ENCODE measurements around the gene RAB5IF.
"Not testable (repeated sequence)": the region's sequence is repeated elsewhere in the genome, so short reads cannot be mapped to it uniquely, and the experiment has no call there.

DNA sequence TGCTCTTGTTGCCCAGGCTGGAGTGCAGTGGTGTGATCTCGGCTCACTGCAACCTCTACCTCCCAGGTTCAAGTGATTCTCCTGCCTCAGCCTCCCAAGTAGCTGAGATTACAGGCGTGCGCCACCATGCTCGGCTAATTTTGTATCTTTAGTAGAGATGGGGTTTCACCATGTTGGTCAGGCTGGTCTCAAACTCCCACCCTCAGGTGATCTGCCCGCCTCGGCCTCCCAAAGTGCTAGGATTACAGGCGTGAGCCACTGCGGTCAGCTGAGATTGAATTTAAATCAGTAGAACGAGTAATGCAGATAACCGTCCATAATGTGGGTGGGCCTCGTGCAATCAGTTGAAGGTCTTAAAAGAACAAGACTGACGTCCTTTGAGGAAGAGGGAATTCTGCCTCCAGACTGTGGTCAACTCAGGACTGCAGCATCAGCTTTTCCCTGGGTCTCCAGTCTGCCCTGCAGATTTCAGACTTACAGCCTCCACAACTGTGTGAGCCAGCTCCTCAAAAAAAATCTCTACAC, 33.4 kb downstream of the RAB5IF start:
- not testable (repeated sequence) for TF ChIP-seq NFE2L1 (tag; IDR thresholded peaks at IDR 0.05; ENCODE audit: borderline replicate concordance, low read depth); EP300 (IDR thresholded peaks at IDR 0.05; ENCODE audit: low read length); ZC3H4 (CRISPR knock-in tag; IDR thresholded peaks at IDR 0.05; ENCODE audit: borderline replicate concordance); E2F4 (CRISPR knock-in tag; IDR thresholded peaks at IDR 0.05; ENCODE audit: low read depth); CTCF (IDR thresholded peaks at IDR 0.05 in 2 of 3, conservative IDR thresholded peaks at IDR 0.05 in 1 of 3; ENCODE audit: insufficient read depth in 2 of 3, low read depth in 1 of 3, low read length in 3 of 3); ZFX (CRISPR knock-in tag; IDR thresholded peaks at IDR 0.05); PREB (CRISPR knock-in tag; IDR thresholded peaks at IDR 0.05); ZZZ3 (IDR thresholded peaks at IDR 0.05); JUN (IDR thresholded peaks at IDR 0.05; ENCODE audit: borderline replicate concordance, low read depth, low read length); JUN (CRISPR knock-in tag; IDR thresholded peaks at IDR 0.05; ENCODE audit: borderline replicate concordance); ZNF431 (CRISPR knock-in tag; IDR thresholded peaks at IDR 0.05); RBM39 (optimal IDR thresholded peaks at IDR 0.05; ENCODE audit: low read depth, low read length)
- TF ChIP-seq, protein P1, sequence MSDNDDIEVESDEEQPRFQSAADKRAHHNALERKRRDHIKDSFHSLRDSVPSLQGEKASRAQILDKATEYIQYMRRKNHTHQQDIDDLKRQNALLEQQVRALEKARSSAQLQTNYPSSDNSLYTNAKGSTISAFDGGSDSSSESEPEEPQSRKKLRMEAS (CRISPR knock-in tag; IDR thresholded peaks at IDR 0.05) = not testable (repeated sequence)

Measured in K562 (cell line).